GM21515 (cell line): ENCODE results near the gene SEMA3C.

Experiments
- ATAC-seq: cut with Tn5 transposase; IDR thresholded peaks from one replicate; pipeline ENCODE4 v1.9.1; 2021; ENCODE audit not compliant: unreplicated experiment

SEMA3C gene

DNA sequence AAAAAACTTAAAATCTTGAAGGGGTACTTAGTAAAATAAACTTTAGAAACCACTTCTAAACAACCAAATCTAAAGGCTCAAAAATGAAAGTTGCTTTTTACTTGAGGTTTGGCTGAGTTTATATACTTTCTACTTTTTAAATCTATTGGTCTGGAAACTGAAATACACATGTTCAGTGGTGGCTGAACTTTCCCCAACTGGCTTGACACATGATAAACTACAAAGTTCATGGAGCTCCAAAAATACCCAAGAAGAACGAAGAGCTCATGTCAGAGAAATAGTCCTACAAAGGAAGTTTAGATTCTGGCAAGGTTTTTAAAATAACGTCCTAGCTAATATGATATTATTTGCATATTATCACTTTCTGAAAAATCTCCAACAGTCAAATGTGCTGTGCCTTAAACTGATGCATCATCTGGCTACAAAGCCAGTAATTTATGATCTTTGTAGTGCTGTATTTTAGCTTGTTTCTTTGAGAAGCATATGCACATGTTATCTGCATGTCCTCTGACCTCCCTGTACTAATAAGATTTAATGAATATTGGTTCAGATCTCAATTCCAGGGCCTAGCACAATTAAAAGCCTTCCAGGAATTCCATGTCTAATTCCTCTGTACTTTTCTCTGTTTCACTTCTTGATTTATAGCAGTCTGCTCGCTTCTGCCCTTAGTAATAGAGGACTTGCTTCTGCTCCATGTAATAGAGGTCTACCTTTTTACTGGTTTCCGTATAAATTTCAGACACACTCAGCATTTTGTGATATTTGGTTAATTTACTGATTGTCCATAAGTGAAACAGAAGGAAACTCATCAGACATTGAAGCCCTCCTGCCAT lies 28.2 kb downstream of the SEMA3C start:
- no peak for ATAC-seq

DNA sequence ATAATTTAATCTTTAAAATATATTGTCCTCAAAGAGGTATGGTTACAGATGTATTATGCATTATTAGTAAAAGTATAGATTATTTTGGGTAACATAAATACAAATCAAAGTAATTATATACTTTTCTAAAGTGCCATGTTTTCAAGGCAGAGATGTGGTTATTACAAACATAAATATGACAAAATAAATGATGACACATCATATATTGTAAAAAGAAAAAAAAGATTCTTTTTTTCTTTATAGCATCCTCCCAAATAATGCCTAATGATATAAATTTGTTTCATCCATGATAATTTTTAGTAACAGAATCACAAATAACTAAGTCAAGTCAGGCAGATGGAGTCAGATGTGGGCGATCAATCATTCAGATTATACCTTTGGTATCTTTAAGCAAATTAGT lies 29.3 kb downstream of the SEMA3C start:
- ATAC-seq = no peak

DNA sequence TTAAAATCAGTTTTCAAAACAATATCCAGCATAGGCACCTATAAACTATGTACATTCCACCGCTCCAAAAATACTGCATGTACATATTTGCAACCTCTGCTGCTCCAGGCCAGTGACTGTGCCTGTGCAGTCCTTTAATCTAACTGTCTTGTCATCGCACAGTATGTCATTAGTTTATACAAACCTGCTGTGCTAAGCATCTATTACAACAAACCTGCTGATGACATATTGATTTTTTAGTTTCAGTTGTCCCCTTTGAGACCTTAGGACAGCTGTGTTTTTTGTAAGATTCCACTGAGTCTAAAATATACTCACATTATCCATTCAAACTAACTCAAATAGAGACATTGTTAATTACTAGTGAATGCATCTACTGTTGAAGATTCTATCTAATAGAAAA lies 33.1 kb downstream of the SEMA3C start:
- ATAC-seq = no peak

DNA sequence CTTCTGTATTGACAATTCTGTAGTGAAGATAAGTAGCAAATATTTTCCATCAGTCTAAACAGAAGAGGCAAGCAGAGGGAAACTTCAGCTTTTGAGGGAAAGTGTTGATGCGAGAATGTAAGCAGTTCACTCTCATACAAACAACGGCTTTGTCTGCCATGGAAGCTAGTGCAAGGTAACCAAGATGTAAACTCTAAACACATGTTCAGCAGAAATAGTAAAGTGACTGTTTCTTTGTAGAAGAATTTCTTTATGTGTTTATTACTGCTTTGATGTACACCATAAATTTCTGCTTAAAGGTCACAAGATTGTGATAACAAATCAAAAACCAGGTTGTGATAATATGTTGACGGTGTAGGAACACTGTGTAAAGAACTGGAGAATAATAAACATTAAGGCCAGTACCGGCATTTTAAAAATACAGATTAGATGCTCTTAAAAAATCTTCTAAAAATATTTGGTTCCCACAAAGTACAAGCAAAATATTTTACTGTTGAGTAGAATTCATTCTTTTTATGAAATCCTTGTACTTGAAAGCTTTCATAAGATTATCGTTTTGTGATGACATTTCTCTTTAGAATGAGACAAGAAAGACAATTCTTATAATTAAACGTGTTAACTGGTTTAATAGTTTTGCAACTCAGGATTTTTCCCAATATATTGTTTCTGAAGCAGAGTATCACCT lies 34.2 kb downstream of the SEMA3C start:
- no peak for ATAC-seq

DNA sequence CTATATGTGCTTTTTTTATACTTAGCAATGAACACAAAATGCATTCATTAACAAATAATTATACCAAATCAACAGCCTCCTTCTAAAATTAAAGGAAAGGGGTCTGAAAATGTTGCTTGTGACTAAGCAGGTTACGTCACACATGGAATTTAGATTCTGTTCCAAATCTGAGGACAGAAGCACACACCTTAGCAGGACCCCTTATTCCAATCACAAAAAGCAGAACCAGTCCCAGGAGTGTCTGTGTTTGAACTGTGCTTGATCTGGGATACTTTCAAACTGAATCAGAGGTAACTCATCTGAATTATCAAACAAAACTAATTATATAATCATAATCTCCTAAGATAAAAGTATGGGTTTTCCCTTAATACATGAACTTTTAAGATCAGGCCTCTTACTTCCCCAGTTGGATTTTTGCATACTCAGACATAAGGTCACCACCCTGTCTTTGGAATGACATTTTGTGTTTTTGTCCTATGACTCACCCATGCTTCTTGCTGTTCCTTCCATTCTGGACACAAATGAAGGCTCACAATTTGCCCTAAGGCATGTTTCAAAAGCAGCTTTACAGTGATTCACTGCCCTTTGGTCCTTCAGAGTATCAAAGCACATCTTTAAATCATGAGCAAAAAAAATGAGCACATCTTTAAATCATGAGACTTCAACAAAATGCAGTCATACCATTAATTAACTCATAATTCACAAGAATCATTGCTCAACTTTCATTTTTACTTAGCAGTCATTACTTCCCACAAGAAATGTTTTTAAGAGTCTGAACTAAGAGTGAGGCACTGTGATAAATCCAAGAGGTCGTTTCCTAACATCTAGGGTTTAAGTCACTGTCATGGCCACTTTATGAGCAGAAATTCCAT lies 35.5 kb downstream of the SEMA3C start:
- ATAC-seq = no peak

DNA sequence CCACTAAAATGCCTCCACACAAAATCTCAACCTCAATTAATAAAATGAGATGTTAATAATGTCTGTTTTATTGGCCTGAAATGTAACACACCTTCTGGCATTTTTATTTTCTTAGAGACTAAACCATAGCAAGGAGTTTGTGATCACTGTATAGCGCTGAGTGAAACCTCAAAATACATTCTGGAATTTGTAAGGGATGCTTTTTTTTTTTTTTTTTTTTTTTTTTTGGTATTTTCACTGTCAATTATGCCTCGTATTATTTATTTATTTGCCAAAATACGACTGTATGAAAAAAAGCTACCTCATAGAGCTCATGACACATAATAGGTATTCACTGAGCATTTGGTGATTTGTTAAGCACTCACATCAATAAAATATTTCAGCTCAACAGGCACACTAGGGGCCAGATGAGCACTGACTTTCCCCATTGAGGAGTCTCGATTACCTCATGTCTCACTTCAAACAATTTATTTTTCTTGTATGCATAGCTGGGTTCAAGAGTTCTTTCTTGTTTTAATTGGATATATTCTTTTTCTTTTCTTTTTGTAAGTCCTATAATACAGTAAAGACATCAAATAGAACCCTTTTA lies 36.5 kb downstream of the SEMA3C start:
- no peak for ATAC-seq

DNA sequence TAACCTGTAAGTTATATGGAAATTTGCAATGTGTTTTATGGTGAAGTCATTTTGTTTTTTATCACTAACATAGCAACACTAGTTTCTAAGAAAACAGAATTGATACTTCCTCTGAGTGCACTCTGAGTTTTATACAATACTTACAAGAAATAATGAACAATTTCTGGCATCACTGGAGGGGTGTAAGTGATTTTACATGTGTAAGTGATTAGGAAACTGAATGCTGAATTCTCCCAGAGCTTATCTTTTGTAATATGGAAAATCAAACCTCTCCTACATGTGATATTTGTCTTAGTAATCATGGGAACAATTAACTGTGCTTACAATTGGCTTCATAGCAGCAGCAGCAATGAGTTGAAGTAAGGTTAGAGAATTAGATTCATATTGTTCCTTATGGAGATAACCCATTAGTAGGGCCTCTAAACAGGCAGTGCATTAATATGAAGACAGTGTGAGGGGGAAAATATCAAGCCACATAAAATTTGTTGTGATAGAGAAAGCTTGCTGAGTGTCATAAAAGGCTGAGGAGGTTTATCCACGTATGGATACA lies 37.4 kb downstream of the SEMA3C start:
- no peak for ATAC-seq

DNA sequence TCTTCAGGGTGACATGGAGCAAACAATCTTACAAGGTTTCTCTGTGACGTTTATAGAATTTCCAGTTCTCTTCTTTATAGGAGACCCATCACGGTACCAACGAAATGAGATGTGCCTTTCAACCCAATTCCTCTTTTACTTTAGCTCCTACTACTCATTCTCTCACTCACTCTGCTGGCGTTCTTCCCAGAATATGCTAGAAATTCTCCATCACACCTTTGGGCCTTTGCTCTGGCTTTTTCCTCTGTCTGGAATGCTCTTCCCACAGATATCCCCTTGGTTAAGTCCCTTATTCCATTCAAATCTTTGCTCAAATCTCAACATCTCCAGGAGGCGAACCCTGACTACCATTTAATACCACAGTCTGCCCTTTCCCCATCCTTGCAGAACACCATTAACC lies 39.0 kb downstream of the SEMA3C start:
- no peak for ATAC-seq

DNA sequence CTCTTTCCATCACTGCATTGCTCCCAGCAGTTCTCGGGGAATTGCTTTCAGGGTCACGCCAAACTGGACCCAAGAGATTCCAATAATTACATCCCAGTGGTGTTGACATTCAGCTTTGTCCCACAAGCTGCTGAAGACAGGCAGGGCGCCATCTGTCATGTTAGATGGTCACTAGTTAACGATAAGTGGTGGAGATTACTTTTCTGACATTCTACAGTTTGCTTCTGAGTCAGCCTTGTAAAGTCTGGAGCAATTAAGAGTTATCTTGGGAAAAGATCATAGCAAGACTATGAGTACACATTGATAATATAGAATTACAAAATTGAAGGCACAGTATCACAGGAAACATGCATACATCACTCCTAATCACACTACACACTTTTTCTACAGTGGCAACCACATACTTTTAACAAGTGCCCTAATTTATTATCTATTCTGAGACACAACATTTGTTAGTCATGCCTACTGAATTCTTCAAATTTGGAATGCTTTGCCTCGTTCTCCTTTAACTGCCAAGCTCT lies 41.9 kb downstream of the SEMA3C start:
- no peak for ATAC-seq

DNA sequence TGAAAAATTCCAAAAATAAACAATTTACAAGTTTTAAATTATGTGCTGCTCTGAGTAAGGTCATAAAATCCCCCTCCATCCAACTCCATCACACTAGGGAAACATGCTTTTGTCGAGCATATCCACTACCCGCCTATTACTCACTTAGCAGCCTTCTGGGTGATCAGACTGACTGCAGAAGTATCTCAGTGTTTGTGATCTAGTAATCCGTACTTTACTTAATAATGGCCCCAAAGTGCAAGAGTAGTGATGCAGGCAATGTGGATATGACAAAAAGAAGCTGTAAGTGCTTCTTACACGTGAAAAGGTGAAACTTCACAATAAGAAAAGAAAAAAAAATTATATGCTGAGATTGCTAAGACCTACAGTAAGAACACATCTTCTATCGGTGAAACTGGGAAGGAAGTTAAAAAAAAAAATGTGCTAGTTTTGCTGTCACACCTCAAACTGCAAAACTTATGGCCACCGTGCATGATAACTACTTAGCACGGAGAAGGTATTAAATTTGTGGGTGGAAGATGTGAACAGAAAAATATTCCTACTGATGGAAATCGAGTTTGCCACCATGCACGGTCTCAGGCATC lies 43.2 kb downstream of the SEMA3C start:
- no peak for ATAC-seq

DNA sequence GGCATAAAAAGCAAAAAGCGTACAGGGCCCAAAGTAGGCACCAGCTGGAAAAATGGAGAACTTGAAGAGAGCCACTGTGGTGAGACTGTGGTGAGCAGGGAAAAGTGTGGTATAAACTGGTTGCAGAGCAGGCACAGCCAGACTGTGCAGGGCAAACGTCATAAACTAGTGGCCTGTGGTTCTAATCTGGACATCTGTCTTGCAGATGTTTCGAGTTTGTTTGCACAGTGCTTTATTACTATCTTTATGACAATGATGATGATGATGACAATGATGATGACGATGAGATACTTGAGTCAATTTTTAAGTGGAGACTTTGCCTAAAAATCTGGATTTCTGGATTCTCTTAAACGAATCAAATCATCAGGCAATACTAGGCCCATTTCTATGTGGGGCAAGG lies 45.7 kb downstream of the SEMA3C start:
- no peak for ATAC-seq

DNA sequence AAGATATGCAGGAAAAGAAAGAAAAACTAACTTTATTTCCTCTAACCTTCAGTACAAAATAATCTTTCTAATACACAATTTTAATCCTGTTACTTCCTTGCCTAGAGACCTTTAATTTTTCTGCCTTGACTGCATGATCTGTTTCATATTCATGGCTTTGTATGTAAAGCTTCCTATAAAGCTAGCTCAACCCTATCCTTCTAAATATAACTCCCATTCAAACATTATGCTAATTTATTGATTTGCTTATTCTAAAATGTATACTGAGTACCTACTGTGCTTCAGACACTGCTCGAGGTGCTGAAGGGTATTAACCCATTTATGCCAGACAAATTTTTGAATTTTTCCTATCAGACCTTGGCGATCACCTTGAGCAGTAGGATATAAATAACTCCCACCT lies 47.6 kb downstream of the SEMA3C start:
- no peak for ATAC-seq

DNA sequence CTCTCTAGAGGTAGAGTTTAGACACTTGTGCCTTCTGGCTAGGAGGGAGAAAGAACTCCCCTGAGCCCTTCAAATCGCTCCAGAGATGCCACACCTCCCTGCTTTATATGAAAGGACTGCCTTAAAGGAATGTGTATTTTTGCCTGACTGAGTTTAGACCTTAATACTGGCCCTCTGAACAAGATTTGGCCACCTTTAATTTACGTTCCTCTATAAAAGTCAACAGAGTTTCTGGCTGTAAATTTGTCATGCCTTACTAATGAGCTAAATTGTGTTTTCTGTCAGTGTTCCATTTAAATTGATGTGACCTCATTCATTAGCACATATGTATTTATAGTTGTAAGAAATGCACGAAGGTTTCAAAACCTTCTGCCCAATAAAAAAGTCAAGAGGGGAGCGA lies 48.0 kb downstream of the SEMA3C start:
- ATAC-seq = no peak

DNA sequence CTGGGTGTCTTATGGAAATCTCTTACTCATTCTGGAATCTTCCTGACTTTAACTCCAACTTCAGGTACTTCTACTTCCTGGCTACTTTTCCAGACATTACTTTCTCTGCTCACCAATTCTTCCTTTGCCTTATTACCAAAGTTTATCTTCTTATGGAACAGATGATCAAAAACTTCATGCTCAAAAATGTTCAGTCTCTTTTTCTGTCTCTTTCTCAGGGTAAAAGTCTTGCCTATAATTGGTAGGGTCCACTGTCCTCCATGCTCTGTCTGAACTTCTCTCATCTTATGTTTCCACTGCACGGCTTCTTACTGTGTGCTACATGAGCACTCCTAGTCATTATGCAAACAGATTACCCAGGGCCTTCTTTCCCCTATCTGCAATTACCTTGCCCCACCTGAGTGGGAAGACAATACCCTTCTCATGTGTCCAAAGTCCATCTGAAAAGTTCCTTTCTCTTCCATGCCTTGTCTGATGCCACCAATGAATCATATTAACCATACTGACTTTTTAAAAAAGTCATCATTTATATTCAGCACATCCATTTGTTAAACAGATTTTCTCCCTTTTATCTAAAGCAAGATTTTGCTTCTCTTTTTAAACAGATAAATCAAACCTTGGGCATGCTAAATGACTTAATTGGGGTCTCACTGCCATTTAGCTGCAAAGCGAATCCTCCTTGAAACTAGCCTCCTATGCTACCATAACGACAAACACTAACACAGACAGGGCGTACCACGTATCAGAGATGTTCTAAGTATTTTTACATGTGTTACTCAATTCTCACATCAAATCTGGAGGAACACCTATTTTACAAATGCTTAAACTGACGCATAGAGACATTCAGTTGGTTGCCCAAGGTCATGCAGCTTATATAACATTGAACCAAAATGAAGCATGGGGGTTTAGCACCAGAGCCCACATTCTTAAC lies 48.8 kb downstream of the SEMA3C start:
- ATAC-seq = no peak

DNA sequence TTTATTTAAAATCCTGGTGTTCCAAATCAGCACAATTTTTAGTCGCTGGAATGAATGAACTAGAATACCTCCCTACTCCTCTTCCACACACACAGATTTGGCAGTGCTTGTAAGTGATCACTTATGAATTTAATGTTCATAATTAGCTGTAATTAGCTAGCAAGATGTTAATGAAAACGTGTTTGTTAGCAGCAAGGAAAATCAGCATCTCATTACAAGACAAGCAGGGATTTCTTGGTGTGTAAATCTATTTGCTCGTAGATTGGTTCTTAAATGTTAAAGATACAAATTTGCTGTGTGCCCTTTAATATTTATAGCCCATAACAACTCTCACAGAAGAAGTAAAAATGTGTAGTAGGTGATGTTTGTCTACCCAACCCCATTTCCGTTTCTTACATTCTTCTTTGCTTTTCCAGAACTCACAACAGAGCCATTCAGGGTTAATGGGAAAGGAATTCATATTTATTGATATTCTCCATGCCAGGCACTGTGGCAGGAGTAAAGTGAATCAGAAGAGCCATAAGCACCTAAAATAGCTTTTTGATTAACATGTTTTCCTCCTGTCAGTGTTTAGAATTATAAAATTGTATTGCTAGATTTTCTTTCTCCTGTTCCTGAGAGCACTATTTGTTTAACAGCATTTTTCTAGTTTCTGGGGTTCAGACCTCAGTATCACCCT lies 49.6 kb downstream of the SEMA3C start:
- no peak for ATAC-seq

DNA sequence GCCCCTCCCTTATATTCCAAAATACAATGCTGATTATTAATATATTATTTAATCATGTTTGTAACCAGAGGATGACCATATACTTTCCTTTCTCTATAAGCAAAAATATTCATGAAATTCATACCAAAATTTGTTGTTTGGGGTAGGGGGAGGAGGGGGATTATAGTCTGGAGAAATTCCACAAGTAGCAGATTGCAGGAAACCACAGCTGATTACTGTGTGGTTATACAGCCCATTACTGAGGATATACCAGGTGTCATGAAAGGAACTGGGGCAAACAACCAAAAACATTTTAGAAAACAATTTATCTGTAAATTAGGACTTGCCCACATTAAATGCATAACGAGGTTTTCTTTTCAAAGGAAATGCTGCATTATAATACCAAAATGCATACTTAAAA lies 50.3 kb downstream of the SEMA3C start:
- no peak for ATAC-seq

DNA sequence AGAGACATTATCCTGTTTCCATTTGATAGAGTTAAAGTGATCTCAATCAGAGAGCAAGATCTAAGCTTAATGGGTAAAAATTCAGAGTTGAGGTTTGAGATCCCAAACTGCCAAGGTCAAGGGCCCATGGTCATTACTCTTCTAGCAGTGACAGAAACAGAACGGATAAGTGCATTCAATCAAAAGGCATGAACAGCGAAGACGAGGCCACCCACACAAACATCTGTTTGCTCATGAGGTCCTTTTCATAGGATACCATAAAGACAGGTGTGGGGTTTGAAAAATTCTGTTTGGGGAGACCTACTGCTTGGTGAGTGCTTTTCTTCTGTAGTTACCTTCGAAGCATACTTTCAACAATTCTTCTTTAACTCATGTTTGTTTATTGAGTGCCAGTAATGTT lies 58.3 kb downstream of the SEMA3C start:
- no peak for ATAC-seq

DNA sequence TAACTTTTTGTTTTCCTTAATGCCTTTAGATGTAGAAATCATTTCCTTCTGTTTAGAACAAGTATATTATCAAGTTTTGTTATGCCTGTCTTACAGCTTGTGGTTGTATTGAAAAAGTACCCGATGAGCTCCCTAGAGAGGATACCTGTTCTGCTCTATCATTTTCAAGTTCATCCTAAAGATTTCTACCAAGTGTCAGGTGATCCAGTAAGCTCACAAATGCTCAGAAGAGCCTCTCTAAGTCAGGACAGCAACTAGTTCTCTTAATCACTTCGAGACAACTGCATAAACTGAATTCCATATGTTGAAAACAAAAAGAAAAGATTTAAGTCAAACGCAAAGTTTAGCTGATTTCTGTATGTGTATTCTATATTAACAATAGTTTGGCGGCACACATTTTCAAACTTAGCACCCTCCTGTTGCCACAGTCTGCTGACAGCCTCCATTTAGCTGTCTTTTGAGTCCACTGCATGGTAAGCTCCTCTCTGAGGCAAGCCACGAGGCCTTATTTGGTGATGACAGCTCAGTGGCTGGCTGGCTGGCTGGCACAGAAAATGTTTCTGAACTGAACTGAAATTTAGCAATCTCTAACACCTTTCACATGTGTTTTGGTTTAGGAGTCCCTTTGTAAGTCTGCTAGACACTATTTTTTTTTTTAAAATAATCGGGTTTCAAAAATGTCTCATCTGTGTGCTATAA lies 59.4 kb downstream of the SEMA3C start:
- no peak for ATAC-seq
